ENCODE measurements around the gene ADIRF.
"Not testable (repeated sequence)": the region's sequence is repeated elsewhere in the genome, so short reads cannot be mapped to it uniquely, and the experiment has no call there.

DNA sequence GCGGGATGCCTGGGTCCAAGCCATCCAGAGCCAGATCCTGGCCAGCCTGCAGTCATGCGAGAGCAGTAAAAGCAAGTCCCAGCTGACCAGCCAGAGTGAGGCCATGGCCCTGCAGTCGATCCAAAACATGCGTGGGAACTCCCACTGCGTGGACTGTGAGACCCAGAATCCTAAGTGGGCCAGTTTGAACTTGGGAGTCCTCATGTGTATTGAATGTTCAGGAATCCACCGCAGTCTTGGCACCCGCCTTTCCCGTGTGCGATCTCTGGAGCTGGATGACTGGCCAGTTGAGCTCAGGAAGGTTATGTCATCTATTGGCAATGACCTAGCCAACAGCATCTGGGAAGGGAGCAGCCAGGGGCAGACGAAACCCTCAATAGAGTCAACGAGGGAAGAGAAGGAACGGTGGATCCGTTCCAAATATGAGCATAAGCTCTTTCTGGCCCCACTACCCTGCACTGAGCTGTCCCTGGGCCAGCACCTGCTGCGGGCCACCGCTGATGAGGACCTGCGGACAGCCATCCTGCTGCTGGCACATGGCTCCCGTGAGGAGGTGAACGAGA is 40.9 kb downstream of the ADIRF start:
- not testable (repeated sequence) for TF ChIP-seq POLR2A, CTCF (IDR thresholded peaks at IDR 0.05)

Measured in sigmoid colon (tissue), 3 donors.